ENCODE data around the gene USP6NL.

- TF ChIP-seq SIN3A (IDR thresholded peaks at IDR 0.05; ENCODE audit: borderline replicate concordance, insufficient read depth, low read length) (no peak), POLR2AphosphoS5 (IDR thresholded peaks at IDR 0.05; ENCODE audit: low read depth, low read length) (no peak), TAF1 (IDR thresholded peaks at IDR 0.05; ENCODE audit: borderline replicate concordance, insufficient read depth, low read length) (no peak), REST (IDR thresholded peaks at IDR 0.05; ENCODE audit: insufficient read depth in 1 of 2, low read depth in 2 of 2, low read length in 2 of 2) (no peak; a peak in 1 of 4 replicates), FOXP2 (optimal IDR thresholded peaks at IDR 0.05; ENCODE audit: borderline replicate concordance, extremely low read depth, extremely low read length, insufficient read depth) (no peak)
Observed at GRCh38 chr10:11610826-11611247, 613 bp downstream of the USP6NL start.

All from PFSK-1 (cell line).